Loucy (cell line): ENCODE data around the gene PCBP3.

Experiments
- H2AFZ ChIP-seq: fragments of 200-600 bp; sonication (generic); 2 replicates; pipeline ENCODE4 v1.6.0; 2016; ENCODE audit warnings: antibody characterized with exemption, mild to moderate bottlenecking, low read length, moderate library complexity
- H3F3A ChIP-seq: fragments of 200-600 bp; 2 replicates; pipeline ENCODE4 v1.6.0; 2016; ENCODE audit warnings: antibody characterized with exemption, low read depth, mild to moderate bottlenecking
- H3K27me3 ChIP-seq: fragments of 200-600 bp; sonication (generic); 2 replicates; pipeline ENCODE4 v1.6.1; 2014; ENCODE audit warnings: low read length, mild to moderate bottlenecking; ENCODE audit not compliant: insufficient read depth, poor library complexity, severe bottlenecking
- H3K36me3 ChIP-seq: fragments of 200-600 bp; sonication (generic); 2 replicates; pipeline ENCODE4 v1.6.1; 2016; ENCODE audit warnings: low read length; ENCODE audit not compliant: insufficient read depth
- H3K4me1 ChIP-seq: fragments of 200-600 bp; sonication (generic); 2 replicates; pipeline ENCODE4 v1.5.1; 2014; ENCODE audit warnings: low read length, mild to moderate bottlenecking; ENCODE audit not compliant: insufficient read depth, poor library complexity, severe bottlenecking
- H3K4me2 ChIP-seq: fragments of 200-600 bp; sonication (generic); 2 replicates; pipeline ENCODE4 v1.6.0; 2014; ENCODE audit warnings: antibody characterized with exemption, low read length, low read depth, mild to moderate bottlenecking; ENCODE audit not compliant: poor library complexity, severe bottlenecking
- H3K4me3 ChIP-seq: fragments of 200-600 bp; sonication (generic); 2 replicates; pipeline ENCODE4 v1.5.1; 2014; ENCODE audit warnings: low read length, mild to moderate bottlenecking, mixed read lengths; ENCODE audit not compliant: poor library complexity, severe bottlenecking
- H3K79me2 ChIP-seq: fragments of 200-600 bp; sonication (generic); 2 replicates; pipeline ENCODE4 v1.6.1; 2014; ENCODE audit warnings: low read length; ENCODE audit not compliant: insufficient read depth
- H3K9ac ChIP-seq: fragments of 200-600 bp; sonication (generic); 2 replicates; pipeline ENCODE4 v1.6.0; 2014; ENCODE audit warnings: mild to moderate bottlenecking, low read depth, low read length, moderate library complexity; ENCODE audit not compliant: poor library complexity, severe bottlenecking
- H3K9me2 ChIP-seq: fragments of 200-600 bp; sonication (generic); replicated peaks from 2 replicates; pipeline ENCODE4 v1.6.1; 2016; ENCODE audit warnings: low read depth, low read length, mixed read lengths
- H3K9me3 ChIP-seq: fragments of 200-600 bp; sonication (generic); 2 replicates; pipeline ENCODE4 v1.6.1; 2014; ENCODE audit warnings: mild to moderate bottlenecking, antibody characterized with exemption, low read length, low read depth; ENCODE audit not compliant: insufficient read depth
- H4K20me1 ChIP-seq: fragments of 200-600 bp; sonication (generic); 2 replicates; pipeline ENCODE4 v1.6.0; 2014; ENCODE audit warnings: antibody characterized with exemption, low read length, mild to moderate bottlenecking; ENCODE audit not compliant: insufficient read depth, poor library complexity, severe bottlenecking
- CTCF ChIP-seq: fragments of 200-600 bp; sonication (generic); conservative IDR thresholded peaks from 2 replicates; pipeline ENCODE4 v1.5.1; 2014; ENCODE audit warnings: mild to moderate bottlenecking, antibody characterized with exemption, low read length
- EZH2phosphoT487 ChIP-seq: fragments of 200-600 bp; IDR thresholded peaks from 2 replicates; pipeline ENCODE4 v1.6.1; 2018; ENCODE audit warnings: antibody characterized with exemption, mild to moderate bottlenecking, moderate library complexity, borderline replicate concordance

PCBP3 gene

GRCh38 chr21:45865106-45865835 is 221.7 kb downstream of the PCBP3 start:
- Histone ChIP-seq H3K4me2 (no peak overlapping the region), H2AFZ (no peak overlapping the region), H3K9ac (no peak overlapping the region), H3K4me1 (peaks cover 22% of the 10 kb centered on the region), H3K36me3 (no peaks in the 10 kb centered on the region), H3K4me3 (no peak overlapping the region), H3K9me3 (no peaks in the 10 kb centered on the region), H3K9me2 (no peaks in the 10 kb centered on the region), H3K79me2 (no peaks in the 10 kb centered on the region), H3K27me3 (no peaks in the 10 kb centered on the region), H4K20me1 (no peaks in the 10 kb centered on the region), H3F3A (no peaks in the 10 kb centered on the region)
- TF ChIP-seq CTCF: no peak
- no peak for TF ChIP-seq EZH2phosphoT487

- Histone ChIP-seq H3K4me2 (no peak overlapping the region), H4K20me1 (no peaks in the 10 kb centered on the region), H3K9me2 (no peaks in the 10 kb centered on the region), H3K4me1 (peaks cover 32% of the 10 kb centered on the region), H3K79me2 (no peaks in the 10 kb centered on the region), H3F3A (no peaks in the 10 kb centered on the region), H3K9ac (peak overlapping the region; percentile 35), H2AFZ (no peak overlapping the region), H3K27me3 (no peaks in the 10 kb centered on the region), H3K9me3 (no peaks in the 10 kb centered on the region), H3K4me3 (no peak overlapping the region), H3K36me3 (no peaks in the 10 kb centered on the region)
- TF ChIP-seq EZH2phosphoT487 (no peak), CTCF (no peak)
Measured at GRCh38 chr21:45866551-45866950, 223.0 kb downstream of the PCBP3 start.

- H3K36me3 ChIP-seq: no peaks in the 10 kb centered on the region
- H3K27me3 ChIP-seq: no peaks in the 10 kb centered on the region
- no peaks in the 10 kb centered on the region for H3K79me2 ChIP-seq
- peaks cover 28% of the 10 kb centered on the region for H3K4me1 ChIP-seq
- TF ChIP-seq EZH2phosphoT487 (no peak), CTCF (no peak)
- H3F3A ChIP-seq: no peaks in the 10 kb centered on the region
- H4K20me1 ChIP-seq: no peaks in the 10 kb centered on the region
- H3K9me2 ChIP-seq: no peaks in the 10 kb centered on the region
- no peak overlapping the region for H3K4me3 ChIP-seq
- H3K9me3 ChIP-seq: no peaks in the 10 kb centered on the region
- H3K4me2 ChIP-seq: no peak overlapping the region
- H3K9ac ChIP-seq: no peak overlapping the region
- H2AFZ ChIP-seq: no peak overlapping the region
Measured at GRCh38 chr21:45867041-45867666, 223.6 kb downstream of the PCBP3 start.
